ENCODE results near the gene ZFYVE16. TPM values are rescaled to one million over a fixed set of nuclear protein-coding genes. Genes with fewer than 3 reads are reported as not detected.
"Not testable (repeated sequence)": the region's sequence is repeated elsewhere in the genome, so short reads cannot be mapped to it uniquely, and the experiment has no call there.

Gene ZFYVE16
- total and polyA plus RNA-seq, 2 donors: 15.6 to 141 TPM

DNA sequence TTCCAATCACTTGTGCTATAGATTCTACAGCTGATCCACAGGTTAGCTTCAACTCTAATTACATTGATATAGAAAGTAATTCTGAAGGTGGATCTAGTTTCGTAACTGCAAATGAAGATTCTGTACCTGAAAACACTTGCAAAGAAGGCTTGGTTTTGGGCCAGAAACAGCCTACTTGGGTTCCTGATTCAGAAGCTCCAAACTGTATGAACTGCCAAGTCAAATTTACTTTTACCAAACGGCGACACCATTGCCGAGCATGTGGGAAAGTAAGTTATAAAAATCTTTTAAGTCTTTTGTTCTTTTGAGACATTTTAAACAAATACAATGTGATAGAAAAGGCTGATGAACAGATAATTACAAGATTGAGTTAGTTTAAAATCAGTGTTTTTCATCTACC, 30.9 kb downstream of the ZFYVE16 start:
- Histone ChIP-seq H3K36me3 (ENCODE audit: insufficient read depth) (peaks cover 4% of the 10 kb centered on the region), H3K4me3 (ENCODE audit: low read depth, low read length) (no peak overlapping the region), H3K27ac (ENCODE audit: low read depth) (no peak overlapping the region), H3K4me1 (ENCODE audit: insufficient read depth) (no peaks in the 10 kb centered on the region)
- WGBS: 97% methylated on average over 4 of the region's 4 CpGs
- no peak for DNase-seq (ENCODE audit: extremely low spot score)

DNA sequence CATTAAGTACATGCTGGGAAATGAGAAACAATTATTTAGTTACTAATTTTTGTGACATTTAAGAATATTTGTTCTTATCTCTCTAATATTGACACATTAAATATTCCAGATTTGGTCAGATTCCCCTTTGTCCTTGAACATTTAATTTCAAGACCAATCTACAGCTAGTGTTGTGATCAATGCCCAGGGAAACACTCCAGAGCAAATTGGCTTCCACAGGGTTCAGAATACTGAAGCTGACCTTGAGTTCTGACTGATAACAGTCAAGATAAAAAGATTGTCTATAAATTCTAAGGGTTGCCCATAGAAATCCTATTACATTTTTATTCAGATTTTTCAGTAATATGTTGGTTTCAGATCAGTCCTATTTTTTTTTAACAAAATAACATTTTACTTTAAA, 31.3 kb downstream of the ZFYVE16 start:
- Histone ChIP-seq H3K4me1 (ENCODE audit: insufficient read depth) (no peaks in the 10 kb centered on the region), H3K36me3 (ENCODE audit: insufficient read depth) (peaks cover 4% of the 10 kb centered on the region), H3K4me3 (ENCODE audit: low read depth, low read length) (no peak overlapping the region), H3K27ac (ENCODE audit: low read depth) (no peak overlapping the region)
- no peak for DNase-seq (ENCODE audit: extremely low spot score)

DNA sequence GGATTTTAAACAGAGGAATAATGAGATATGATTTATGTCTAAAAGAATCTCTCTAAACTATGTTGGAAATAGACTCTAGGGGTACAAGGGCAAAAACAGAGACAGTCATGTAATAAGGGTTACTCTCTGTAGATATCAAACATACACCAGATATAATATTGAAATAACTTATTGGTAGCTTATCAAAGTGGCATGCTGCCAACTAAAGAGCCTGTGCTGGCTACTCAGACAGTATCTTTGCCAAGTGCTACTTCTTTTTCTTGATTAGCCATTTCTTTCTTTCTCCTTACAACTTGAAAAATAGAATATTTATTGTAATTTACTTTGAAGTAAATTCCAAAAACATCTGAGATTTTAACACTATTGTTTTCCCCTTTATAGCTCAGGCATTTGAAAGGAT, 34.9 kb downstream of the ZFYVE16 start:
- Histone ChIP-seq H3K4me1 (ENCODE audit: insufficient read depth) (no peaks in the 10 kb centered on the region), H3K27ac (ENCODE audit: low read depth) (no peak overlapping the region), H3K36me3 (ENCODE audit: insufficient read depth) (peaks cover 3% of the 10 kb centered on the region), H3K4me3 (ENCODE audit: low read depth, low read length) (no peak overlapping the region)
- DNase-seq (ENCODE audit: extremely low spot score): no peak

DNA sequence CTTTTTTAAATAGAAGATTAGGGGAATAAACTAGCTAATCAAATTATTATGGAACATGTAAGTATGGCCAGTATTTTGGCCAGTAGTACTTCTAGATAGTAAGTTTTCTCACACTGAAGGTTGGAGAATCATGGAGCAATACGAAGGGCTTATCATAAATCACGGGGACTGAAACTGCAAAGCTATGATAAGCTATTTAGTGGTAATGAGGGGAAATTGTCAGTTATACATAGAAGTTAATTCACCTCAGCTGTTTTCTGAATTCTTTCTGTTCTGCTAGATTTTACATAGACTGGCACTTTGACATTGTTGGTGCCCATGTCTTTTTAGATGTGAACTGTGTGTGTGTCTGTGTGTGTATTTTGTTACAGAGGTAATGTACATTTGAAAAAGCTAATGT, 45.5 kb downstream of the ZFYVE16 start:
- DNase-seq (ENCODE audit: extremely low spot score): no peak
- H3K4me3 ChIP-seq (ENCODE audit: low read depth, low read length): no peak overlapping the region
- peaks cover 4% of the 10 kb centered on the region for H3K36me3 ChIP-seq (ENCODE audit: insufficient read depth)
- no peaks in the 10 kb centered on the region for H3K4me1 ChIP-seq (ENCODE audit: insufficient read depth)
- 79% methylated on average over 2 of the region's 2 CpGs for WGBS
- H3K27ac ChIP-seq (ENCODE audit: low read depth): no peak overlapping the region

DNA sequence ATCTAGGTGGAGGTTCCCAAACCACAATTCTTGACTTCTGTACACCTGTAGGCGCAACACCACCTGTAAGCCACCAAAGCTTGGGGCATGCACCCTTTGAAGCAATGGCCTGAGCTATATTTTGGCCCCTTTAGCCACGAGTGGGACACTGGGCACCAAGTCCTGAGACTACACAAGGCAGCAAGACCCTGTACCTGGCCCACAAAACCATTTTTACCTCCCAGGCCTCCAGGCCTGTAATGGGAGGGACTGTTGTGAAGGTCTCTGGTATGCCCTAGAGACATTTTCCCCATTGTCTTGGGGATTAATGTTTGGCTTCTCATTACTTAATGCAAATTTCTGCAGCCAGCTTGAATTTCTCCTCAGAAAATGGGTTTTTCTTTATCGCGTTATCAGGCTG, 55.4 kb downstream of the ZFYVE16 start:
- no peaks in the 10 kb centered on the region for H3K36me3 ChIP-seq (ENCODE audit: insufficient read depth)
- H3K27ac ChIP-seq (ENCODE audit: low read depth): no peak overlapping the region
- H3K4me3 ChIP-seq (ENCODE audit: low read depth, low read length): no peak overlapping the region
- no peaks in the 10 kb centered on the region for H3K4me1 ChIP-seq (ENCODE audit: insufficient read depth)
- no peak for DNase-seq (ENCODE audit: extremely low spot score)
- 98% methylated on average over 4 of the region's 4 CpGs for WGBS

DNA sequence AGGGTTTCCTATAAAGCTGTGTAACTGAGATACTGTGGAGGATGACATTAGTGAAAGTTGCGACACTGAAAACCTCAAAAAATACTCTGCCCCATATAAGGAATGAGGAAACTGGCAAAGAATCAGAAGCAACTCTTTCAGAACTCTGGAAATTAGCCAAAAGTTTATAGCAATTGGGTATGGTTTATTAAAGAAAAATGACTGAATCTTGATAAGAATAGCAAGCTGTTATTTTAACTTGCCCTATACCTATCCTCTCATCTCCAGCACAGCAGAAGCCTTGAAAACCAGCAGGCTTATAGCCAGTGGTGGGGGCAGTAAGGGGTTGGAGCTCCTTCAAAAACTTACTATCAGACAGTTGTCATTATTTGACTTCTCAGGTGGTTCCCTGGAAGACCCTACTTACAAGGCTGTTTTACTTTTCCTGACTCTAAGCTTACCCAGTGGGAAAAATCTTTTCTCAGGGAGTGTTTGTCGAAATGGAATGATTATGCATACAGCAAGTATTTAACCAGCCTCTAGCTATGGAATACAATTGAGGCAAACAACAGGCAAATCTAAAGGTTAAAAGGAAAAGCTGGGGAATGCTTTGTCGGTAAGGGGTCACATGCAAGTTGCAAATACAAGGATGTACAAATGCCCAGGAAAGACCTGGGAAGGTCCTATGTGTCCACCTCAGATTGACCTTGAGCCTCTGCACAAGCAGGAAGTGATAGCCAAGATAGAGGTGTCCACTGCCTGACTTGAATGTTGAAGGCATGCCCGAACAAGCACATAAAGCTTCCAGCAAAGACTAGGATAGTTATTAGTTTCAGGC, 59.0 kb downstream of the ZFYVE16 start:
- DNase-seq (ENCODE audit: extremely low spot score): no peak
- WGBS: 74% methylated on average over 4 of the region's 4 CpGs
- no peaks in the 10 kb centered on the region for H3K4me1 ChIP-seq (ENCODE audit: insufficient read depth)
- no peak overlapping the region for H3K4me3 ChIP-seq (ENCODE audit: low read depth, low read length)
- H3K36me3 ChIP-seq (ENCODE audit: insufficient read depth): no peaks in the 10 kb centered on the region
- H3K27ac ChIP-seq (ENCODE audit: low read depth): no peak overlapping the region

DNA sequence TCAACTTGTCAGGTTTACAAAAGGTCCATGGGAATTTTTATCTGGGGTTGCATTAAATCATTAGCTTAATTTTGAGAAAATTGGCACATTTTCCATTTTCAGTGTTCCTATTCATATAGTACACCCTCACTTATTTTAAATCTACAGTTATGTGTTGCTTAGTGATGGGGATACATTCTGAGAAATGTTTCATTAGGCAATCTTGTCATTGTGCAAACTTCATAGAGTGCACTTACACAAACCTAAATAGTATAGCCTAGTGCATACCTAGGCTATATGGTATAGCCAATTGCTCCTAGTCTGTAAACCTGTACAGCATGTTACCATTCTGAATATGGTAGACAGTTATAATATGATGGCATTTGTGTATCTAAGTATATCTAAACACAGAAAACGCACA, 60.3 kb downstream of the ZFYVE16 start:
- Histone ChIP-seq H3K36me3 (ENCODE audit: insufficient read depth) (no peaks in the 10 kb centered on the region), H3K4me3 (ENCODE audit: low read depth, low read length) (no peak overlapping the region), H3K4me1 (ENCODE audit: insufficient read depth) (no peaks in the 10 kb centered on the region), H3K27ac (ENCODE audit: low read depth) (peak overlapping the region; percentile 10)
- DNase-seq (ENCODE audit: extremely low spot score): no peak
- WGBS: 97% methylated on average over 1 of the region's 1 CpG

DNA sequence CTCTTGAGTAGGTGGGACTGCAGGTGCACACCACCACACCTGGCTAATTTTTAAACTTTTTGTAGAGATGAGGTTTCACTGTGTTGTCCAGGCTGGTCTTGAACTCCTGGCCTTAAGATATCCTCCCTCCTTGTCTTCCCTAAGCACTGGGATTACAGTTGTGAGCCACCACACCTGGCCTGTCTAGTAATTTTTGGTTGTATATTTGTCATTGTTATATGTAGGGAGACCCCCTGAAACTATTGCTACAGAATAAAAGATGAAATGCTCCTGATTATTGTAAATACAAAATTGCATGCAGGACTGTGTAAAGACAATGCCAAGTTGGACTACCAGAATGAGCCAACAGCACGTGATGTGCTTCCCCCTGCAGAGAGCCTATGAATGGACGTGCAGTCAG, 62.8 kb downstream of the ZFYVE16 start:
- H3K27ac ChIP-seq (ENCODE audit: low read depth); H3K4me1 ChIP-seq (ENCODE audit: insufficient read depth); H3K36me3 ChIP-seq (ENCODE audit: insufficient read depth); H3K4me3 ChIP-seq (ENCODE audit: low read depth, low read length); DNase-seq (ENCODE audit: extremely low spot score): not testable (repeated sequence)
- 95% methylated on average over 2 of the region's 2 CpGs for WGBS

DNA sequence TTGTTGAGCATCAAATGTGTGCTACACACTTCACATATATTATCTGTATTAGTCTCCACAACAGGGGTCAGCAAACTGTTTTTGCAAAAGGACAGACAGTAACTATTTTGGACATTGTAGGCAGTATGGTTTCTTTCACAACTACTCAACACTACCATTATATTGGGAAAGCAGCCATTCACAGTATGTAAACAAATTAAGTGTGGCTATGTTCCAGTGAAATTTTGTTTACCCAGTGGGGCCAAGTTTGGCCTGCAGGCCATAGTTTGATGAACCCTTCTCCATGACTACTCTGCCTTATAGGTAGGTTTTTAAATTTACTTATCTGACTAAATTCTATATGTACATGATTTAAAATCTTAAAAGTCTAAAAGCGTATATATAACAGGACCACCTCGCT, 67.1 kb downstream of the ZFYVE16 start:
- no peak for DNase-seq (ENCODE audit: extremely low spot score)
- no peak overlapping the region for H3K4me3 ChIP-seq (ENCODE audit: low read depth, low read length)
- no peak overlapping the region for H3K27ac ChIP-seq (ENCODE audit: low read depth)
- H3K36me3 ChIP-seq (ENCODE audit: insufficient read depth): peaks cover 4% of the 10 kb centered on the region
- no peaks in the 10 kb centered on the region for H3K4me1 ChIP-seq (ENCODE audit: insufficient read depth)
- 65% methylated on average over 2 of the region's 2 CpGs for WGBS

DNA sequence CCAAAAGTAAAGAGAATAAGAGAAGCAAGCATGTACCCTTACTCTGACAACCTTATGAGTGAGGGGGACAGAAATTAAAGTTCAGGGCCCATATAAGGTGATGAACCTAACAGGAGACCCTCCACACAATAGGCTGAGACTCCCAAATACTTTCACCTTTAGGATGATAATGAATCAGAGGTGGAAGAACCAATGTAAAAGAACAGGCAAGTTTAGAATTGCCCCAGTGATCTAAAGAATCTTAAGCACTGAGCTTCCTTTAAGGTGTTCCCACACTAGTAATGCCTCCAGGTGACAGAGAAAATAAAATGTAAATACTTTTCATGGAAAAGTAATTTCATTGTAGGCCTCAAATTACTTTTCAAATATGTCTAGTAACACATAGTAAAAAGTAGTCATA, 71.8 kb downstream of the ZFYVE16 start:
- DNase-seq (ENCODE audit: extremely low spot score): no peak
- Histone ChIP-seq H3K4me3 (ENCODE audit: low read depth, low read length) (no peak overlapping the region), H3K27ac (ENCODE audit: low read depth) (no peak overlapping the region), H3K36me3 (ENCODE audit: insufficient read depth) (peaks cover 4% of the 10 kb centered on the region), H3K4me1 (ENCODE audit: insufficient read depth) (no peaks in the 10 kb centered on the region)

DNA sequence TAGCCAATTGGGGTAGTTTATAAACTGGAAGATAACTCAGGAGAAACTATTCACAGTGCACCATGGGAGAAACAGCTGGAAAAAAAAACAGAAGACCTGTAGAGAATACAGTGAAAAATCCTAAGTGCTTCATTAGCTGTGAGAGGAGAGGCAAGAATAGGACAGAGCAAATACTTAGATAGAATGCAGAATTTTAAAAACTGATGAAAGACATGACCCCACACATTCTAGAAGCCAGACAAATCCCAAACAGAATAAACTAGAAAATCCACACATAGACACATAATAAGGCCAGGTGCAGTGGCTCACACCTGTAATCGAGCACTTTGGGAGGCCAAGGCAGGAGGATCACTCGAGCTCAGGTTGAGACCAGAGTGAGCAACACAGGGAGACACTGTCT, 72.5 kb downstream of the ZFYVE16 start:
- Histone ChIP-seq H3K27ac (ENCODE audit: low read depth) (no peak overlapping the region), H3K4me3 (ENCODE audit: low read depth, low read length) (no peak overlapping the region), H3K4me1 (ENCODE audit: insufficient read depth) (no peaks in the 10 kb centered on the region), H3K36me3 (ENCODE audit: insufficient read depth) (no peaks in the 10 kb centered on the region)
- WGBS: 96% methylated on average over 2 of the region's 2 CpGs
- no peak for DNase-seq (ENCODE audit: extremely low spot score)

DNA sequence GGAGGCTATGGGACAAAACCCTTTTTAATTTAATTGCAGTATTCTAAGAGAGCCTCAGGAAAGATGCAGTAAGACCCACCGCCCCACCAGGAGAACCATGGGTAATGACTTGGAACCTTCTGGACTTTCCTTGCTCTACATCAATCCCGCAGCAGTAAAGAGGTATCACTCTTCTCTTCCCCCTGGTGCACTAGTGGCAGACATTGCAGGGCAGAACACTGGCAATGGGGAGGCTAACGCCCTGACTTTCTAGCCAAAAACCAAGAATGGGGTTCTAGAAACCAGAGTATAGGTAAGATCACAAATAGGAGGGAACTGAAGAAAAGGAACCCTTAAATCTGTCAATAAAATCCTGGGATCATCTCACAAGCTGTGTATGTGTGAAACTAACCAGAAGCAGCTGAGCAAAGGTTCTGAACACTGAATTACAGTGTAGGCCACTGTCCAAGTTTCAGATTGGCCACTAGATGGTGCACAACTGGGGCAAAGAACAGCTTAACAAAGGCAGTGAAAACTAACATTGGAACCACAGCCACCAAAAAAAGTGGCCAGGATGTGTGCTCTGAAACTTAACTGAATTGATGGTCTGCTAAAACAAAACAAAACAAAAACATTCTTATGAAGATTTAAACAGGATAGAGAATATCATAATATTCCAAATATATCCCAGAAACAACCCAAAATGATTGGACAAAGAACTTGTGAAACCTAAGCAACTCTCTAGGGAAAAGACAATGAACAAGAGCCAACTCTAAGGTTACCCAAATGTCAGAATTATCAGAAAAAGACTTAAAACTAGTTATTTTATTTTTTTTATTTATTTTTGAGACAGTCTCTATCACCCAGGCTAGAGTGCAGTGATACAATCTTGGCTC, 73.4 kb downstream of the ZFYVE16 start:
- H3K27ac ChIP-seq (ENCODE audit: low read depth): no peak overlapping the region
- WGBS: 97% methylated on average over 3 of the region's 3 CpGs
- H3K4me1 ChIP-seq (ENCODE audit: insufficient read depth): no peaks in the 10 kb centered on the region

DNA sequence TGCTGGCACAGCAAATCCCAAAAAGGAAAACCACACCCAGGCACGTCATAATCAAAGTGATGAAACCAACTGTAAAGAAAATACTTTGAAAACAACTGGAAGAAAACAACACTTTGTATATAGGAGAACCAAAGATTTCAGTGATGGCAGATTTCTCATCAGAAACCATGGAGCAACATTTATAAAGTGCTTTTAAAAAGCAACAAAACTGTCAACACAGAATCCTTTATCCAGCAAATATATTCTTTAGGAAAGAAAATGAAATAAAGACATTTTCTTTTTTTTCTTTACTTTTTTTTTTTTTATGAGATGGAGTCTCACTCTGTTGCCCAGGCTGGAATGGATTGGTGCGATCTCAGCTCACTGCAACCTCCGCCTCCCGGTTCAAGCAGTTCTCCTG, 74.7 kb downstream of the ZFYVE16 start:
- WGBS: 85% methylated on average over 4 of the region's 4 CpGs
- no peak overlapping the region for H3K27ac ChIP-seq (ENCODE audit: low read depth)
- no peaks in the 10 kb centered on the region for H3K36me3 ChIP-seq (ENCODE audit: insufficient read depth)
- H3K4me1 ChIP-seq (ENCODE audit: insufficient read depth): no peaks in the 10 kb centered on the region
- DNase-seq (ENCODE audit: extremely low spot score): no peak
- H3K4me3 ChIP-seq (ENCODE audit: low read depth, low read length): no peak overlapping the region

More for the DNA sequence above, 73.4 kb downstream of the ZFYVE16 start:
- H3K4me3 ChIP-seq (ENCODE audit: low read depth, low read length): no peak overlapping the region
- H3K36me3 ChIP-seq (ENCODE audit: insufficient read depth): no peaks in the 10 kb centered on the region
- no peak for DNase-seq (ENCODE audit: extremely low spot score)

DNA sequence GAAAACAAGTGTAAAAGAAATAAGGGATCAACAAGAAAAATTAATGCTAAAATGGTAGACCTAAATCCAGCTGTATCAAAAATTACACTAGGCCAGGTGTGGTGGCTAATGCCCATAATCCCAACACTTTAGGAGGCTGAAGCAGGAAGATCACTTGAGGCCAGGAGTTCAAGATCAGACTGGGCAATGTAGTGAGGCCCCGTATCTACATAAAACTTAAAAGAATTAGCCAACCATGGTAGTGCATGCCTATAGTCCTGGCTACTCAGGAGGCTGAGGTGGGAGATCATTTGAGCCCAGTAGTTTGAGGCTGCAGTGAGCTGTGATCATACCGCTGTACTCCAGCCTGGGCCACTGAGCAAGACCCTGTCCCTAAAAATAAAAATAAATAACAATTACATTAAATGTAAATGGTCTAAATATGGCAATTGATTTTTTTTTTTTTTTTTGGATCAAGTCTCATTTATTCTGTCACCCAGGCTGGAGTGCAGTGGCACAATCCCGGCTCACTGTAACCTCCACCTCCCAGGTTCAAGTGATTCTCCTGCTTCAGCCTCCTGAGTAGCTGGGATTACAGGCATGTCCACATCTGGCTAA, 75.9 kb downstream of the ZFYVE16 start:
- H3K36me3 ChIP-seq (ENCODE audit: insufficient read depth): no peaks in the 10 kb centered on the region
- DNase-seq (ENCODE audit: extremely low spot score): no peak
- no peak overlapping the region for H3K4me3 ChIP-seq (ENCODE audit: low read depth, low read length)
- over 99% methylated on average over 3 of the region's 3 CpGs for WGBS
- H3K4me1 ChIP-seq (ENCODE audit: insufficient read depth): no peaks in the 10 kb centered on the region
- H3K27ac ChIP-seq (ENCODE audit: low read depth): no peak overlapping the region
